Skeletal muscle tissue (tissue), 4 donors: ENCODE measurements around the gene EGLN3. TPM values are rescaled to one million over a fixed set of nuclear protein-coding genes. Genes with fewer than 3 reads are reported as not detected.
"Not testable (repeated sequence)": the region's sequence is repeated elsewhere in the genome, so short reads cannot be mapped to it uniquely, and the experiment has no call there.

Experiments used
- H3K27ac ChIP-seq: one replicate; pipeline ENCODE4 v1.7.0; 2013; ENCODE audit warnings: mild to moderate bottlenecking, low read depth, low read length, inconsistent platforms
- H3K27me3 ChIP-seq, 3 donors: one replicate each; pipeline ENCODE4 v1.7.0; 2013; ENCODE audit warnings: low read length in 3 of 3; ENCODE audit not compliant: control insufficient read depth in 3 of 3, insufficient read depth in 3 of 3
- H3K36me3 ChIP-seq, 3 donors: one replicate each; pipeline ENCODE4 v1.7.0; 2013; ENCODE audit warnings: low read length in 3 of 3; ENCODE audit not compliant: control insufficient read depth in 3 of 3, insufficient read depth in 3 of 3
- H3K4me1 ChIP-seq, 3 donors: one replicate each; pipeline ENCODE4 v1.7.0; 2013; ENCODE audit warnings: low read length in 3 of 3, mild to moderate bottlenecking in 3 of 3; ENCODE audit not compliant: control insufficient read depth in 3 of 3, insufficient read depth in 3 of 3
- H3K4me3 ChIP-seq, 3 donors: one replicate each; pipeline ENCODE4 v1.7.0; 2013; ENCODE audit warnings: low read length in 3 of 3
- H3K9ac ChIP-seq, 3 donors: one replicate each; pipeline ENCODE4 v1.7.0; 2013; ENCODE audit warnings: low read length in 3 of 3, mild to moderate bottlenecking in 3 of 3, moderate library complexity in 2 of 3, low read depth in 1 of 3
- H3K9me3 ChIP-seq, 3 donors: one replicate each; pipeline ENCODE4 v1.7.0; 2013; ENCODE audit warnings: low read length in 3 of 3; ENCODE audit not compliant: control insufficient read depth in 3 of 3
- total RNA-seq: library from RNA; depleted of rRNA; stranded (reverse); fragments of >200 nt; gene quantifications from one replicate; pipeline ENCODE4 v1.2.3, GENCODE V29; 2014
- donor health status: Osteomylitis.

The EGLN3 gene
- total RNA-seq, 1 donor from 2014 or later, result 60.0 TPM

DNA sequence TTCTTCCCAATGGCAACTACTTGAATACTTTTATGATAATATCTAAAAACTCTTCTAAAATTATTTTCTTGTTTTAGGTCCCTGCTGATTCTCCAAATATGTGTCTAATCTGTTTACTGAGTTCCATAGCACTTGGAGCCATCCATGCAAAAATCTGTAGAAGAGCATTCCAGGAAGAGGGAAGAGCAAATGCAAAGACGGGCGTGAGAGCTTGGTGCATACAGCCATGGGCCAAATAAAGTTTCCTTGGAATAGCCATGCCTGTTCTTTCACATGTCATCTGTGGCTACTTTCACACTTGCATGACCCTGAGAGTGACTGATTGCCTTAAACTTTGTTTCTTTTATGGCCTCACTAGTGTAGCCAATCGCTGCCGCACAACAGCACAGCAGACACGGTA, 13.0 kb upstream of the EGLN3 start:
- H3K27ac ChIP-seq, result no peak overlapping the region
- no peaks in the 10 kb centered on the region for H3K9me3 ChIP-seq
- H3K36me3 ChIP-seq, result no peaks in the 10 kb centered on the region
- no peak overlapping the region for H3K9ac ChIP-seq
- H3K4me1 ChIP-seq, result no peaks in the 10 kb centered on the region
- H3K4me3 ChIP-seq, result no peak overlapping the region
- no peaks in the 10 kb centered on the region for H3K27me3 ChIP-seq

DNA sequence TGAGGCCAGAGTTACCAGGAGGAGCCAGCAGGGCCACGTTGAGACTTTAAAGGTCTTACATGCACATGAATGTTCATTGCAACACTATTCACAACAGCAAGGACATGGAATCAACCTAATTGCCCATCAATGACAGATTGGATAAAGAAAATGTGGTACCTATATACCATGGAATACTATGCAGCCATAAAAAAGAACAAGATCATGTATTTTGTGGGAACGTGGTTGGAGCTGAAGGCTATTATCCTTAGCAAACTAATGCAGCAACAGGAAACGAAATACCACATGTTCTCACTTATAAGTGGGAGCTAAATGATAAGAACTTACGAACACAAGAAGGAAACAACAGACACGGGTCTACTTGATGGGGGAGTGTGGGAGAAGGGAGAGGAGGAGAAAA, 11.6 kb upstream of the EGLN3 start:
- H3K4me1 ChIP-seq, H3K27ac ChIP-seq, H3K9me3 ChIP-seq, H3K27me3 ChIP-seq, H3K4me3 ChIP-seq, H3K36me3 ChIP-seq, H3K9ac ChIP-seq: not testable (repeated sequence)

GRCh38 chr14:33962016-33962415, 11.1 kb upstream of the EGLN3 start:
- Histone ChIP-seq H3K9me3 (no peaks in the 10 kb centered on the region), H3K4me3 (no peak overlapping the region), H3K9ac (no peak overlapping the region), H3K27ac (no peak overlapping the region), H3K27me3 (no peaks in the 10 kb centered on the region), H3K36me3 (no peaks in the 10 kb centered on the region), H3K4me1 (no peaks in the 10 kb centered on the region)

- no peaks in the 10 kb centered on the region for H3K4me1 ChIP-seq
- no peak overlapping the region for H3K4me3 ChIP-seq
- no peak overlapping the region for H3K27ac ChIP-seq
- no peak overlapping the region for H3K9ac ChIP-seq
- no peaks in the 10 kb centered on the region for H3K36me3 ChIP-seq
- no peaks in the 10 kb centered on the region for H3K9me3 ChIP-seq
- H3K27me3 ChIP-seq, result no peaks in the 10 kb centered on the region
Measured at GRCh38 chr14:33959692-33960151, 8.8 kb upstream of the EGLN3 start.

GRCh38 chr14:33958605-33959226, 7.8 kb upstream of the EGLN3 start:
- Histone ChIP-seq H3K4me3 (no peak overlapping the region), H3K27me3 (no peaks in the 10 kb centered on the region), H3K36me3 (no peaks in the 10 kb centered on the region), H3K27ac (no peak overlapping the region), H3K9me3 (no peaks in the 10 kb centered on the region), H3K4me1 (no peaks in the 10 kb centered on the region), H3K9ac (no peak overlapping the region)

DNA sequence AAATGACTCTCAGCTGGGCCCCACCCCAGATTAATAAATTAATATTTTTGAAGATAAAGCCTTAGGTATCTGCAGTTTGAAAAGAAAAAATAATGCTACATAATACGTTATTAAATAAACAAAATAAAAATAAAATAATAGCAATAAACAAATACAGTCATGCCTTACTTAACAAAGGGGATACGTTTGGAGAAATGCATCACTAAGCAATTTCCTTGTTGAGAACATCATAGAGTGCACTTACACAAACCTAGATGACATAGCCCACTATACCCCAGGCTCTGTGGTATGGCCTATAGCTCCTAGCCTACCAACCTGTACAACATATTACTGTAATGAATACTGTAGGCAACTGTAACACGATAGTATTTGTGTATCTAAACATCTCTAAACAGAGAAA, 7.1 kb upstream of the EGLN3 start:
- Histone ChIP-seq H3K9ac (no peak overlapping the region), H3K27ac (no peak overlapping the region), H3K27me3 (no peaks in the 10 kb centered on the region), H3K36me3 (no peaks in the 10 kb centered on the region), H3K4me1 (no peaks in the 10 kb centered on the region), H3K4me3 (no peak overlapping the region), H3K9me3 (no peaks in the 10 kb centered on the region)

GRCh38 chr14:33957299-33957698, 6.4 kb upstream of the EGLN3 start:
- no peaks in the 10 kb centered on the region for H3K4me1 ChIP-seq
- H3K4me3 ChIP-seq, result no peak overlapping the region
- H3K27ac ChIP-seq, result no peak overlapping the region
- no peak overlapping the region for H3K9ac ChIP-seq
- H3K9me3 ChIP-seq, result no peaks in the 10 kb centered on the region
- no peaks in the 10 kb centered on the region for H3K27me3 ChIP-seq
- H3K36me3 ChIP-seq, result no peaks in the 10 kb centered on the region

DNA sequence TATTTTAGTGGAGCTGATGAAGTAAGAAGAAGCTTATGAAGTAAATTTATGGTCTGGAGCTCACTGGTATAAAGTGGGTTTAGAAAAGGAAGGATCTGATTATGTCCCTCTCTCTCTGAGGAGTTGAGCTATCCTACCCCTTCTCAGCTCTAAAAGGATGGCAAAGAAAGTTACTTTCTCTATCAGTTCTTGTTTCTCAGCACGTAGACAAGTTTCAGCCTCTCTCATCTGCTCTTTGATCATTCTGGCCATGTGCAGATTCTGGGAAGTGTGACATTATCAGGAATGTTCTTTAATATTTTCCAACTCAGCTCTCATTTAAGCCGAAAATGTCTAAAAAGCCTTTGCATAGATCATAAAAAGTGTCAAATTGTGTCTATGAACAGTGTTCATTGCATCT, 5.8 kb upstream of the EGLN3 start:
- H3K27me3 ChIP-seq, result no peaks in the 10 kb centered on the region
- no peaks in the 10 kb centered on the region for H3K36me3 ChIP-seq
- peaks cover 0 to under 1% (median 0%) of the 10 kb centered on the region in 3 donors for H3K4me1 ChIP-seq
- no peak overlapping the region for H3K9ac ChIP-seq
- no peak overlapping the region for H3K4me3 ChIP-seq
- H3K27ac ChIP-seq, result no peak overlapping the region
- H3K9me3 ChIP-seq, result no peaks in the 10 kb centered on the region

DNA sequence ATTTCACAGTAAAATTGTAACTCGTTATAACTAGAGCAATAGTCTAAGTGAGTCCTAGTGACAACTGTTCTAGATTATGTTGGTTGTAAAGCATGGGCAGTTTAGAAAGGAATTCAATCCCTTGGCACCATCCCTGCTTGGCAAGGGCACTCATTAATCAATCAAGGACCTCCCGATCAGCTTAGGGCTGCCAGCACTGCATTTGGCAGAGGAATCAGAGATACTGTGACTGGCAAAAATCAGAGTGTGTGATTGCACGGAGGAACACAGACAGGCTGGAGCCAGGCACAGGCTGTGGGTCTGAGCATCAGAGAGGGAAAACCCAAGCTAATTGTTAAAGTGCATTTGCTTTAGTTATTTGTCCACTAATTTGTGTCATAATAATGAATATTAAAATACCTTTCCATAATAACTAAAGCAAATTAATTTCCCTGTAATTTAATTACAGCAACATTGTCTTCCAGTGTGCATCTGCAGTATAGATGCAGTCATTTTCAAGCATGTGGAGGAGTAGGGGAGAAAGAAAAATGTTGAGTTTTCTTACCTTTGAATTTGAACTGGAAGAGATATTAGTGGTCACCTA, 3.2 kb upstream of the EGLN3 start:
- H3K27ac ChIP-seq, result no peak overlapping the region
- no peaks in the 10 kb centered on the region for H3K27me3 ChIP-seq
- H3K36me3 ChIP-seq, result no peaks in the 10 kb centered on the region
- H3K9me3 ChIP-seq, result no peaks in the 10 kb centered on the region
- H3K9ac ChIP-seq, result no peak overlapping the region
- no peak overlapping the region for H3K4me3 ChIP-seq
- peaks cover 14 to 21% (median 14%) of the 10 kb centered on the region in 3 donors for H3K4me1 ChIP-seq

DNA sequence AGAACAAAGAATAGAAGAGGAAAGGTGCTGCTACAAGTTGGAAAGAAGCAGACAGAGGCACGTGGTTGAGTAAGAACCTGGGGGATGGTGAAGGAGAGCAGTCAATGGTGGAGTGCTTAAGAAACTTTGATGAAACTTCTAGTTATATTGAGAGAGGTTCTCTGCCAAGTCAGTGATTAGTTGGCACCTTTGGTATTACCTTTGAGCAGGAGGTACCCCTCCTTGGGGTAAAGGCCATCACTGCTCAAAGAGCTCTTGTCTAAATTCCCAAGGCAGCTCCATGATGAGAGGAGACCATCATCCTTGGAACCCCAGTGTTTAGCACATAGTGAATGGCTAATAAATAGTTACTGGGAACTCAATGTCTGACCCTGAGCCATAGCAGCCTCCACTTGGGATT, 1.7 kb upstream of the EGLN3 start:
- Histone ChIP-seq H3K27me3 (no peaks in the 10 kb centered on the region), H3K9me3 (no peaks in the 10 kb centered on the region), H3K4me3 (no peak overlapping the region), H3K9ac (no peak overlapping the region), H3K4me1 (peaks cover 14 to 22% (median 14%) of the 10 kb centered on the region in 3 donors), H3K27ac (no peak overlapping the region), H3K36me3 (no peaks in the 10 kb centered on the region)
